ENCODE measurements around the gene MYO3B. TPM values are rescaled to one million over a fixed set of nuclear protein-coding genes. Genes with fewer than 3 reads are reported as not detected.

The MYO3B gene
- total and polyA plus RNA-seq, 2 donors (not counting 1 experiment from before 2014, with no cell fraction given): not detected

DNA sequence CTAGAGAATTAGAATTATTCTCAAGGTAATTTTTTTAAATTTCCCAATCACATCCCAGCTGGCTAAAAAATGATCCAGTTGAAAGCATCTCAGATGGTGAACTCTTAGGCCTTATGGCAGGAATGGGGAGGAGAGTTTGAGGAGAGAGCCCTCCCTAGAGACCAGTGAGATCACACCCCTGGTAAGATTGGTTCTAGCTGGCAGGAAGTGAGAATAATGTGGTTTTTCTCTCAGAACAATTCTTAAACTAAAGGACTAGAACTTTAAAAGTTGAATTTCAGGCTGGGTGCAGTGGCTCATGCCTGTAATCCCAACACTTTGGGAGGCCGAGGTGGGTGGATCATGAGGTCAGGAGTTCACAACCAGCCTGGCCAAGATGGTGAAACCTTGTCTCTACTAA, 120.2 kb downstream of the MYO3B start:
- no peaks in the 10 kb centered on the region for H3K4me1 Mint-ChIP-seq
- ChIA-PET CTCF (no interaction called here), POLR2A (no interaction called here)
- Histone ChIP-seq H3K9ac (ENCODE audit: low read length) (no peak overlapping the region), H3K27me3 (replicated peaks in 1 of 4; ENCODE audit: control extremely low read depth in 1 of 4, control insufficient read depth in 3 of 4, insufficient read depth in 4 of 4, low read length in 3 of 4) (peaks cover 0 to 3% (median 0%) of the 10 kb centered on the region in 4 experiments), H3K79me2 (ENCODE audit: control insufficient read depth, insufficient read depth, low read length) (no peaks in the 10 kb centered on the region), H3K4me3 (ENCODE audit: control extremely low read depth in 1 of 5, extremely low read depth in 1 of 5, insufficient read depth in 1 of 5, low read depth in 2 of 5, low read length in 4 of 5) (no peak overlapping the region), H3K36me3 (replicated peaks in 1 of 2; ENCODE audit: control extremely low read depth in 1 of 2, control insufficient read depth in 1 of 2, extremely low read depth in 1 of 2, insufficient read depth in 2 of 2, low read length in 1 of 2) (no peaks in the 10 kb centered on the region), H2AFZ (ENCODE audit: insufficient read depth, low read depth, low read length, poor library complexity, severe bottlenecking) (no peak overlapping the region), H3K4me1 (ENCODE audit: control insufficient read depth in 2 of 2, insufficient read depth in 2 of 2, low read length in 2 of 2) (no peaks in the 10 kb centered on the region), H4K20me1 (ENCODE audit: control insufficient read depth, insufficient read depth, low read length, poor library complexity, severe bottlenecking) (no peaks in the 10 kb centered on the region), H3K4me2 (replicated peaks; ENCODE audit: low read depth, low read length, poor library complexity, severe bottlenecking) (no peak overlapping the region), H3K9me3 (ENCODE audit: control extremely low read depth in 1 of 3, control insufficient read depth in 2 of 3, insufficient read depth in 1 of 3, low read length in 2 of 3) (peaks cover 0 to 1% (median 0%) of the 10 kb centered on the region in 3 donors), H3K27ac (ENCODE audit: low read length in 2 of 2) (no peak overlapping the region)
- no peak overlapping the region for H3K4me3 Mint-ChIP-seq
- 60% methylated on average over 1 of the region's 1 CpG for WGBS (ENCODE audit: insufficient coverage)
- H3K9me3 Mint-ChIP-seq (ENCODE audit: insufficient read depth): no peaks in the 10 kb centered on the region
- no peak for ATAC-seq (ENCODE audit: low read depth)
- intact Hi-C loops (cut with micrococcal nuclease): no loop called here
- H3K27ac Mint-ChIP-seq: no peak overlapping the region
- no peaks in the 10 kb centered on the region for H3K27me3 Mint-ChIP-seq
- TF ChIP-seq, protein P1, sequence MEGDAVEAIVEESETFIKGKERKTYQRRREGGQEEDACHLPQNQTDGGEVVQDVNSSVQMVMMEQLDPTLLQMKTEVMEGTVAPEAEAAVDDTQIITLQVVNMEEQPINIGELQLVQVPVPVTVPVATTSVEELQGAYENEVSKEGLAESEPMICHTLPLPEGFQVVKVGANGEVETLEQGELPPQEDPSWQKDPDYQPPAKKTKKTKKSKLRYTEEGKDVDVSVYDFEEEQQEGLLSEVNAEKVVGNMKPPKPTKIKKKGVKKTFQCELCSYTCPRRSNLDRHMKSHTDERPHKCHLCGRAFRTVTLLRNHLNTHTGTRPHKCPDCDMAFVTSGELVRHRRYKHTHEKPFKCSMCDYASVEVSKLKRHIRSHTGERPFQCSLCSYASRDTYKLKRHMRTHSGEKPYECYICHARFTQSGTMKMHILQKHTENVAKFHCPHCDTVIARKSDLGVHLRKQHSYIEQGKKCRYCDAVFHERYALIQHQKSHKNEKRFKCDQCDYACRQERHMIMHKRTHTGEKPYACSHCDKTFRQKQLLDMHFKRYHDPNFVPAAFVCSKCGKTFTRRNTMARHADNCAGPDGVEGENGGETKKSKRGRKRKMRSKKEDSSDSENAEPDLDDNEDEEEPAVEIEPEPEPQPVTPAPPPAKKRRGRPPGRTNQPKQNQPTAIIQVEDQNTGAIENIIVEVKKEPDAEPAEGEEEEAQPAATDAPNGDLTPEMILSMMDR (IDR thresholded peaks at IDR 0.05): no peak
- TF ChIP-seq EZH2 (IDR thresholded peaks at IDR 0.05; ENCODE audit: borderline replicate concordance, insufficient read depth, low read depth, low read length, poor library complexity, severe bottlenecking): no peak
- no peak for DNase-seq

DNA sequence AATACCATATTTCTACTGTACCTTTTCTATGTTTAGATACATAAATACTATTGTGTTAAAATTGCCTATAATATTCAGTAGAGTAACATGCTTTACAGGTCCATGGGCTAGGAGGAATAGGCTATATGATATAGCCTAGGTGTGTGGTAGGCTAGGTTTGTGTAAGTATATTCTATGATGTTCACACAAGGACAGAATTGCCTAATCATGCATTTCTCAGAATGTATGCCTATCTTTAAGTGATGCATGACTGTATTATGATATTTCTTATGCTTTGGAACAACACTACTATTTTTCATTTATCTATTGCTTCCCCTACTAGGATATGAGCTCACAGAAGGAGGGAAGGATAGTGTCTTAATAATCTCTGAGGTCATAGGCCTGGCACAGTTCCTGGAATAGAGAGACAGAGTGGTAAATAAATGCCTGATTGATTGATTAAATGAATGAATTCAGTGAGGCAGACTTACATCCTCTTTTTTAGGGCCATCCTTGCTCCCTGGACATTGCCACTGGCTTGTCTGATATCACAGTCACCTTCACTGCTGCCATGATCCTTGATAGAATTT, 121.0 kb downstream of the MYO3B start:
- H3K4me3 Mint-ChIP-seq: no peak overlapping the region
- no peak for ATAC-seq (ENCODE audit: low read depth)
- Histone ChIP-seq H2AFZ (ENCODE audit: insufficient read depth, low read depth, low read length, poor library complexity, severe bottlenecking) (no peak overlapping the region), H3K27me3 (replicated peaks in 1 of 4; ENCODE audit: control extremely low read depth in 1 of 4, control insufficient read depth in 3 of 4, insufficient read depth in 4 of 4, low read length in 3 of 4) (peaks cover 0 to 3% (median 0%) of the 10 kb centered on the region in 4 experiments), H4K20me1 (ENCODE audit: control insufficient read depth, insufficient read depth, low read length, poor library complexity, severe bottlenecking) (no peaks in the 10 kb centered on the region), H3K9ac (ENCODE audit: low read length) (no peak overlapping the region), H3K4me3 (ENCODE audit: control extremely low read depth in 1 of 5, extremely low read depth in 1 of 5, insufficient read depth in 1 of 5, low read depth in 2 of 5, low read length in 4 of 5) (no peak overlapping the region), H3K36me3 (replicated peaks in 1 of 2; ENCODE audit: control extremely low read depth in 1 of 2, control insufficient read depth in 1 of 2, extremely low read depth in 1 of 2, insufficient read depth in 2 of 2, low read length in 1 of 2) (no peaks in the 10 kb centered on the region), H3K4me1 (ENCODE audit: control insufficient read depth in 2 of 2, insufficient read depth in 2 of 2, low read length in 2 of 2) (no peaks in the 10 kb centered on the region), H3K4me2 (replicated peaks; ENCODE audit: low read depth, low read length, poor library complexity, severe bottlenecking) (no peak overlapping the region), H3K9me3 (ENCODE audit: control extremely low read depth in 1 of 3, control insufficient read depth in 2 of 3, insufficient read depth in 1 of 3, low read length in 2 of 3) (peaks cover 0 to 1% (median 0%) of the 10 kb centered on the region in 3 donors), H3K27ac (ENCODE audit: low read length in 2 of 2) (no peak overlapping the region), H3K79me2 (ENCODE audit: control insufficient read depth, insufficient read depth, low read length) (no peaks in the 10 kb centered on the region)
- no peak overlapping the region for H3K27ac Mint-ChIP-seq
- intact Hi-C loops (cut with micrococcal nuclease): no loop called here
- ChIA-PET POLR2A (no interaction called here), CTCF (no interaction called here)
- H3K27me3 Mint-ChIP-seq: no peaks in the 10 kb centered on the region
- TF ChIP-seq, protein P1 (IDR thresholded peaks at IDR 0.05): no peak
- TF ChIP-seq EZH2 (IDR thresholded peaks at IDR 0.05; ENCODE audit: borderline replicate concordance, insufficient read depth, low read depth, low read length, poor library complexity, severe bottlenecking): no peak
- no peaks in the 10 kb centered on the region for H3K4me1 Mint-ChIP-seq
- DNase-seq: no peak
- H3K9me3 Mint-ChIP-seq (ENCODE audit: insufficient read depth): no peaks in the 10 kb centered on the region

Data from B cell (primary cell).